Fibroblast of lung (primary cell): ENCODE data around the gene SPPL2B.

ENCODE experiments used
- CTCF ChIP-seq, 2 donors: IDR thresholded peaks in 1 of 2; conservative IDR thresholded peaks in 1 of 2; 1 replicate in 1 of 2; 2 replicates in 1 of 2; pipeline ENCODE4 v1.5.1; 2011 to 2012; ENCODE audit warnings: low read length in 2 of 2, control low read depth in 1 of 2, inconsistent platforms in 1 of 2, low read depth in 1 of 2, mild to moderate bottlenecking in 1 of 2
- EZH2 ChIP-seq: IDR thresholded peaks from 2 replicates; pipeline ENCODE4 v1.5.1; 2012; ENCODE audit warnings: low read length, control low read depth, mild to moderate bottlenecking; ENCODE audit errors: missing control alignments

GRCh38 chr19:2345794-2346663 is 17.5 kb downstream of the SPPL2B start:
- TF ChIP-seq CTCF (conservative IDR thresholded peaks at IDR 0.05 in 1 of 2, IDR thresholded peaks at IDR 0.05 in 1 of 2; ENCODE audit: low read depth in 1 of 2, low read length in 2 of 2) (no peak), EZH2 (no peak)
